GM13976 (cell line): ENCODE data around the gene TNFAIP8.
"Not testable (repeated sequence)": the region's sequence is repeated elsewhere in the genome, so short reads cannot be mapped to it uniquely, and the experiment has no call there.

Source experiments
- DNase-seq: peaks from one replicate; pipeline ENCODE4 v3.0.0; 2012; ENCODE audit warnings: low spot score
- CTCF ChIP-seq: IDR thresholded peaks from 2 replicates; pipeline ENCODE4 v1.5.1; 2012; ENCODE audit warnings: borderline replicate concordance, mild to moderate bottlenecking; ENCODE audit not compliant: insufficient read depth; ENCODE audit errors: extremely low read depth, missing control alignments, control extremely low read depth
- in situ Hi-C: fragments of 300-500 bp; cut with MboI; formaldehyde crosslinking; loops from one replicate; pipeline ENCODE4 v1.12.0; 2022; ENCODE audit warnings: low sequenced_read_pairs, mixed read lengths, inconsistent platforms; ENCODE audit not compliant: unreplicated experiment

The TNFAIP8 gene

GRCh38 chr5:119439140-119439631 is 83.4 kb downstream of the TNFAIP8 start:
- no peak for TF ChIP-seq CTCF
- in situ Hi-C loops: no loop called here
- no peak for DNase-seq

- DNase-seq, in situ Hi-C loops: not testable (repeated sequence)
Observed at GRCh38 chr5:119439632-119440031, 83.8 kb downstream of the TNFAIP8 start.

- in situ Hi-C loops, DNase-seq: not testable (repeated sequence)
Observed at GRCh38 chr5:119444643-119445042, 88.8 kb downstream of the TNFAIP8 start.

GRCh38 chr5:119445544-119445943 is 89.7 kb downstream of the TNFAIP8 start:
- in situ Hi-C loops: no loop called here

More at GRCh38 chr5:119445544-119445943, 89.7 kb downstream of the TNFAIP8 start:
- no peak for DNase-seq
- TF ChIP-seq CTCF: no peak
